NCI-H187 (cell line): Measurements from ENCODE around the gene RASAL2.
"Not testable (repeated sequence)": the region's sequence is repeated elsewhere in the genome, so short reads cannot be mapped to it uniquely, and the experiment has no call there.

Source experiments
- DNase-seq, 2 experiments: peaks; one replicate each; lab custom pipeline; 2025; lab: John Stamatoyannopoulos, UW

The RASAL2 gene

GRCh38 chr1:178161516-178161915, 67.6 kb downstream of the RASAL2 start:
- DNase-seq = no peak

- no peak for DNase-seq
These were observed 71.3 kb downstream of the RASAL2 start for GRCh38 chr1:178165196-178165595.

- DNase-seq = no peak
These were observed 72.6 kb downstream of the RASAL2 start for GRCh38 chr1:178166429-178167024.

- no peak for DNase-seq
These were observed 74.6 kb downstream of the RASAL2 start for GRCh38 chr1:178168536-178168935.

GRCh38 chr1:178169649-178170048, 75.7 kb downstream of the RASAL2 start:
- DNase-seq = no peak

GRCh38 chr1:178172939-178173338, 79.0 kb downstream of the RASAL2 start:
- no peak for DNase-seq

- DNase-seq = no peak
These were observed 80.6 kb downstream of the RASAL2 start for GRCh38 chr1:178174539-178174938.

- DNase-seq = no peak
These were observed 86.5 kb downstream of the RASAL2 start for GRCh38 chr1:178180405-178180804.

- no peak for DNase-seq
These were observed 89.9 kb downstream of the RASAL2 start for GRCh38 chr1:178183796-178184195.

- no peak for DNase-seq
These were observed 94.4 kb downstream of the RASAL2 start for GRCh38 chr1:178188306-178188705.

GRCh38 chr1:178189814-178190213, 95.9 kb downstream of the RASAL2 start:
- no peak for DNase-seq

GRCh38 chr1:178190881-178191280, 97.0 kb downstream of the RASAL2 start:
- DNase-seq = no peak

GRCh38 chr1:178192686-178193085, 98.8 kb downstream of the RASAL2 start:
- DNase-seq = no peak

GRCh38 chr1:178196631-178197030, 102.7 kb downstream of the RASAL2 start:
- DNase-seq = no peak

- not testable (repeated sequence) for DNase-seq
These were observed 108.2 kb downstream of the RASAL2 start for GRCh38 chr1:178202095-178202494.

- DNase-seq = not testable (repeated sequence)
These were observed 108.6 kb downstream of the RASAL2 start for GRCh38 chr1:178202546-178202945.

GRCh38 chr1:178208269-178208856, 114.5 kb downstream of the RASAL2 start:
- peak in 1 of 2 experiments; percentile 26 for DNase-seq

GRCh38 chr1:178209935-178210334, 116.0 kb downstream of the RASAL2 start:
- DNase-seq = no peak

GRCh38 chr1:178218550-178218949, 124.6 kb downstream of the RASAL2 start:
- DNase-seq = no peak

GRCh38 chr1:178220094-178220493, 126.2 kb downstream of the RASAL2 start:
- DNase-seq = no peak

GRCh38 chr1:178223289-178223688, 129.4 kb downstream of the RASAL2 start:
- no peak for DNase-seq

GRCh38 chr1:178224358-178224757, 130.5 kb downstream of the RASAL2 start:
- DNase-seq = no peak

GRCh38 chr1:178230881-178231409, 137.0 kb downstream of the RASAL2 start:
- no peak for DNase-seq

- DNase-seq = no peak
These were observed 138.2 kb downstream of the RASAL2 start for GRCh38 chr1:178232108-178232507.
